PC-3 (cell line): ENCODE data around the gene LRRC59. TPM values are rescaled to one million over a fixed set of nuclear protein-coding genes. Genes with fewer than 3 reads are reported as not detected.

Experiments used
- ATAC-seq: fragments of 200-7000 bp; cut with Tn5 transposase; 2 replicates; pipeline ENCODE4 v1.9.1; 2020; ENCODE audit warnings: mild to moderate bottlenecking, moderate library complexity
- BruUV-seq: library from RNA; stranded (reverse); fragments of 400-500 nt; replicated peaks from 2 replicates; lab custom pipeline; 2021; lab: Mats Ljungman, UMichigan
- CTCF ChIA-PET: fragments of 300-600 bp; sonication (Branson Sonifier 250); formaldehyde crosslinking; loops from one replicate; lab custom pipeline; 2022; ENCODE audit warnings: antibody characterized with exemption; lab: Charles Lee
- POLR2A ChIA-PET: fragments of 300-600 bp; sonication (Branson Sonifier 250); formaldehyde crosslinking; loops from one replicate; lab custom pipeline; 2022; ENCODE audit warnings: antibody characterized with exemption; ENCODE audit not compliant: unreplicated experiment; lab: Charles Lee
- DNase-seq: peaks from one replicate; pipeline ENCODE4 v3.0.0-alpha.2; 2015
- H2AFZ ChIP-seq: fragments of 300-600 bp; sonication (generic); 2 replicates; pipeline ENCODE4 v1.6.0; 2016; ENCODE audit warnings: antibody characterized with exemption, low read length
- H3F3A ChIP-seq: fragments of 300-600 bp; sonication (generic); one replicate; pipeline ENCODE4 v1.6.0; 2017; ENCODE audit warnings: antibody characterized with exemption, low read length, control low read depth, mild to moderate bottlenecking; ENCODE audit not compliant: unreplicated experiment
- H3K27ac ChIP-seq: fragments of 300-600 bp; sonication (generic); 2 replicates; pipeline ENCODE4 v1.5.1; 2016; ENCODE audit warnings: mild to moderate bottlenecking, low read length
- H3K27me3 ChIP-seq: fragments of 300-600 bp; sonication (generic); 2 replicates; pipeline ENCODE4 v1.6.1; 2016; ENCODE audit warnings: low read length, mixed read lengths
- H3K36me3 ChIP-seq: fragments of 300-600 bp; sonication (generic); 2 replicates; pipeline ENCODE4 v1.6.1; 2016; ENCODE audit warnings: low read depth, mixed run types, low read length, mixed read lengths
- H3K4me1 ChIP-seq: fragments of 300-600 bp; sonication (generic); 2 replicates; pipeline ENCODE4 v1.5.1; 2016; ENCODE audit warnings: low read length; ENCODE audit not compliant: insufficient read depth
- H3K4me2 ChIP-seq: fragments of 300-600 bp; sonication (generic); 2 replicates; pipeline ENCODE4 v1.6.0; 2016; ENCODE audit warnings: low read length
- H3K4me3 ChIP-seq: fragments of 300-600 bp; sonication (generic); 2 replicates; pipeline ENCODE4 v1.5.1; 2016; ENCODE audit warnings: mild to moderate bottlenecking, low read length, mixed read lengths
- H3K79me2 ChIP-seq: fragments of 300-600 bp; sonication (generic); 2 replicates; pipeline ENCODE4 v1.6.1; 2017; ENCODE audit warnings: low read length, mixed read lengths
- H3K9ac ChIP-seq: fragments of 300-600 bp; sonication (generic); 2 replicates; pipeline ENCODE4 v1.6.0; 2016; ENCODE audit warnings: mild to moderate bottlenecking, low read length
- H3K9me2 ChIP-seq: fragments of 300-600 bp; sonication (generic); replicated peaks from 2 replicates; pipeline ENCODE4 v1.6.1; 2016; ENCODE audit warnings: mixed run types, low read length, mixed read lengths
- H3K9me3 ChIP-seq: fragments of 300-600 bp; sonication (generic); 2 replicates; pipeline ENCODE4 v1.6.1; 2016; ENCODE audit warnings: low read length, mixed read lengths
- H4K20me1 ChIP-seq: fragments of 300-600 bp; sonication (generic); 2 replicates; pipeline ENCODE4 v1.6.1; 2016; ENCODE audit warnings: low read length, mixed read lengths
- CTCF ChIP-seq: fragments of 300-600 bp; sonication (generic); conservative IDR thresholded peaks from 2 replicates; pipeline ENCODE4 v1.5.1; 2017; ENCODE audit warnings: antibody characterized with exemption, low read depth, mild to moderate bottlenecking, low read length
- EZH2 ChIP-seq: fragments of 300-600 bp; sonication (generic); IDR thresholded peaks from one replicate; pipeline ENCODE4 v1.6.1; 2017; ENCODE audit warnings: antibody characterized with exemption, mild to moderate bottlenecking, low read length; ENCODE audit not compliant: unreplicated experiment
- EZH2phosphoT487 ChIP-seq: fragments of 300-600 bp; sonication (generic); IDR thresholded peaks from 2 replicates; pipeline ENCODE4 v1.6.1; 2018; ENCODE audit warnings: mild to moderate bottlenecking, antibody characterized with exemption, low read length, borderline replicate concordance
- intact Hi-C: fragments of 100-400 bp; cut with micrococcal nuclease; formaldehyde crosslinking; loops from 2 replicates; pipeline ENCODE4 v1.9.0; 2023
- total RNA-seq: library from RNA; depleted of rRNA; stranded (reverse); fragments of >200 nt; gene quantifications from 2 replicates; pipeline ENCODE4 v1.2.3, GENCODE V29; 2014

The LRRC59 gene
- total RNA-seq, 1 experiment from 2014 or later: 324 TPM

DNA sequence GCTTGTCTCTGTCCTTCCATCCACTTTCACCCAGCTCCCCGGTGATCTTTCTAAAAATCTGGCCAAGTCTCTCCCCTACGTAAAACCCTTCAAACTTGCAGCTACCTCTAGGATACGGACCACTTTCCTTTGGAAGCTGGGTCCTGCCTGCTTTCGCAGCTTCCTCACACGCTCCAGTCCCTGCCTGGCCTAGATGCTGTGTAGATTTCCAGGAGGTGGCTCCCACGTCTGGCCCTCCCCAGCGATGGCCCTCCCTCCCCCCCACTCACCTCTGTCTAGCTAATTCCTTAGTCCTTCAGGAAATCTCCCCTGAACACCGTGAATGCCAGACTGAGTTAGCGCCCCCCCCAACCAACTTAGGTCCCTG is 579 bp upstream of the LRRC59 start:
- Histone ChIP-seq H3K4me2 (peak overlapping the region; percentile 95), H3K36me3 (peaks cover 28% of the 10 kb centered on the region), H3K9me3 (no peaks in the 10 kb centered on the region), H2AFZ (peak overlapping the region; percentile 76), H4K20me1 (peaks cover 34% of the 10 kb centered on the region), H3K4me1 (peaks cover 32% of the 10 kb centered on the region), H3K9ac (peak overlapping the region; percentile 99; the same call in 1 of the 2 replicates), H3K4me3 (peak overlapping the region; percentile 73; the same call in 1 of the 2 replicates), H3F3A (peaks cover 10% of the 10 kb centered on the region), H3K9me2 (no peaks in the 10 kb centered on the region), H3K27me3 (no peaks in the 10 kb centered on the region), H3K27ac (no peak overlapping the region), H3K79me2 (peaks cover 45% of the 10 kb centered on the region)
- POLR2A ChIA-PET: interaction anchor here (0.5 kb wide), 1 partner anchor 291 kb away, joined by 8 read pairs; no protein-coding TSS in a partner anchor
- ATAC-seq (no peak), DNase-seq (no peak)
- intact Hi-C loops: loop anchor here (1.0 to 10.0 kb wide), 4 partner anchors 36 to 237 kb away; partner anchors contain the start of gene ABCC3
- TF ChIP-seq CTCF (no peak), EZH2phosphoT487 (no peak)
- BruUV-seq: no TSS peak
- CTCF ChIA-PET: interaction anchor here (0.5 to 2.2 kb wide), 8 partner anchors 33 to 241 kb away, joined by 3 to 15 read pairs (median 4); no protein-coding TSS in a partner anchor

DNA sequence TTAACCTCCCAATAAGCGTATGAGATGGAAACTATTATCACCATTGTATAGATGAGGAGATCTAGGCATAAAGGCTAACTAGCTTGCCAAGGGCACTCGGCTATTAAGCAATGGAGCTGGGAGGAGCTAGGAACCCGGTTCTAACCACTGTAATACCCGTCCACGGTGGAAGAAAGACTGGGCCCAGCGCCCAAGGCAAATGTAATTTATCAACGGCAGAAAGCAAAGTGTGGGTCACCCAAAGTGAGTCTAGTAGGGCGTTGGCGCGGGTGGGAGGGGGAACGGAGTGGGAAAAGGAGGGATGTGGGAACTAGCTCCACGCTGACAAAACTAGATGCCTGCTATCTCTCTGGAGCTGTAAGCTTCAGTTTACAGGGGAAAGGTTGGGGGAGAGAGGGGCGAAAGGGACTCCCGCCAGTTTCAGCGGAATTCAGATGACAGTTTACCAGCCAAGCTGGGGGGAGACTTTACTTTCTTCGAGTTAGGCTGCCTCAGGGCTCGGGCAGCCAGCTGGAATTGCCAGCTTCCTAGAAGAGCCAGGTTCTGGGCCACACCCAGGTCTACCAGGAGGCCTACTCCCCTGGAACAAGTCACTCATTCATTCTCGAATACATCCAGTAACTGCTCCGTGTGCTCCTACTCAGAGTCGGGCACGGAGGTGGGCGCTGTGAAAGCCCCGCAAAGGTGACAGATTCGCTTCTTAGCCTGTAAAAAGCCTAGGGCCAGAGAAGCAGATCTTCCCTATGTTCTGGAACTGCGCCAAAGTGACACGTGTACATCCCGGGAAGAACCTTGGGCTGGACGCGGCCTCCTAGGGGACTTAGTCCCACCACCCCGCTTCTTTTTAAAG is 837 bp downstream of the LRRC59 start:
- H3K27ac ChIP-seq: peak overlapping the region; percentile 84
- POLR2A ChIA-PET: interaction anchor here (0.6 to 0.7 kb wide), 5 partner anchors 28 to 335 kb away, joined by 3 to 6 read pairs (median 3); partner anchors contain the start of genes ACSF2 and RSAD1
- peak overlapping the region; percentile 99 for H3K9ac ChIP-seq
- peaks cover 16% of the 10 kb centered on the region for H3F3A ChIP-seq
- peak overlapping the region; percentile 73 for H3K4me3 ChIP-seq
- TSS peak; percentile 67 for BruUV-seq
- no peaks in the 10 kb centered on the region for H3K9me2 ChIP-seq
- no peaks in the 10 kb centered on the region for H3K27me3 ChIP-seq
- peak; percentile 46 for ATAC-seq
- no peak for TF ChIP-seq CTCF
- no peak for TF ChIP-seq EZH2phosphoT487
- no peak for TF ChIP-seq EZH2
- H3K4me2 ChIP-seq: peak overlapping the region; percentile 95
- peak overlapping the region; percentile 76 for H2AFZ ChIP-seq
- H3K4me1 ChIP-seq: peaks cover 44% of the 10 kb centered on the region
- H4K20me1 ChIP-seq: peaks cover 40% of the 10 kb centered on the region
- CTCF ChIA-PET: interaction anchor here (0.5 to 2.2 kb wide), 9 partner anchors 10 to 312 kb away, joined by 3 to 15 read pairs (median 5); no protein-coding TSS in a partner anchor
- H3K79me2 ChIP-seq: peaks cover 48% of the 10 kb centered on the region
- H3K9me3 ChIP-seq: no peaks in the 10 kb centered on the region
- intact Hi-C loops: loop anchor here (1.0 to 10.0 kb wide), 4 partner anchors 34 to 238 kb away; partner anchors contain the start of gene ABCC3
- peaks cover 38% of the 10 kb centered on the region for H3K36me3 ChIP-seq
- DNase-seq: peak; percentile 64
